HEK293 (cell line): Measurements from ENCODE around the gene KCNC2.
"Not testable (repeated sequence)": the region's sequence is repeated elsewhere in the genome, so short reads cannot be mapped to it uniquely, and the experiment has no call there.

Experiments used
- CTCF ChIP-seq: fragments of 450-650 bp; formaldehyde crosslinking; IDR thresholded peaks from 2 replicates; pipeline ENCODE4 v1.5.1; 2016; ENCODE audit warnings: missing biosample characterization, missing genetic modification characterization
- HOXA7 ChIP-seq: sonication (generic); formaldehyde crosslinking; IDR thresholded peaks from 2 replicates; pipeline ENCODE4 v1.8.1; 2022; ENCODE audit warnings: missing genetic modification reagents, borderline replicate concordance
- MZF1 ChIP-seq: fragments of 450-650 bp; formaldehyde crosslinking; IDR thresholded peaks from 2 replicates; pipeline ENCODE4 v1.5.1; 2017; ENCODE audit warnings: missing biosample characterization, missing genetic modification characterization, borderline replicate concordance
- ZBTB6 ChIP-seq: fragments of 450-650 bp; formaldehyde crosslinking; IDR thresholded peaks from 2 replicates; pipeline ENCODE4 v1.5.1; 2017; ENCODE audit warnings: missing biosample characterization, missing genetic modification characterization
- ZNF248 ChIP-seq: fragments of 450-650 bp; formaldehyde crosslinking; IDR thresholded peaks from 2 replicates; pipeline ENCODE4 v1.5.1; 2017; ENCODE audit warnings: missing biosample characterization, missing genetic modification characterization
- ZNF350 ChIP-seq: fragments of 450-650 bp; formaldehyde crosslinking; IDR thresholded peaks from 2 replicates; pipeline ENCODE4 v1.5.0; 2017; ENCODE audit warnings: missing biosample characterization, mild to moderate bottlenecking, missing genetic modification characterization
- ZNF449 ChIP-seq: fragments of 450-650 bp; formaldehyde crosslinking; IDR thresholded peaks from 2 replicates; pipeline ENCODE4 v1.5.1; 2017; ENCODE audit warnings: missing biosample characterization, mild to moderate bottlenecking, missing genetic modification characterization, moderate library complexity
- ZNF501 ChIP-seq: fragments of 450-650 bp; formaldehyde crosslinking; IDR thresholded peaks from 2 replicates; pipeline ENCODE4 v1.5.1; 2016; ENCODE audit warnings: missing biosample characterization, missing genetic modification characterization
- ZNF623 ChIP-seq: fragments of 450-650 bp; formaldehyde crosslinking; IDR thresholded peaks from 2 replicates; pipeline ENCODE4 v1.5.1; 2016; ENCODE audit warnings: missing biosample characterization, missing genetic modification characterization
- ZSCAN18 ChIP-seq: fragments of 450-650 bp; formaldehyde crosslinking; IDR thresholded peaks from 2 replicates; pipeline ENCODE4 v1.5.1; 2016; ENCODE audit warnings: missing biosample characterization, missing genetic modification characterization

GRCh38 chr12:75185881-75186280, 23.8 kb downstream of the KCNC2 start:
- TF ChIP-seq ZNF623 (tag by site-specific recombination) = peak; percentile 59
- TF ChIP-seq ZNF248 (tag by site-specific recombination); ZNF449 (tag by site-specific recombination); CTCF; ZSCAN18 (tag by site-specific recombination); ZBTB6 (tag by site-specific recombination); HOXA7 (CRISPR knock-in tag); ZNF501 (tag by site-specific recombination); ZNF350; MZF1: not testable (repeated sequence)
